ENCODE data around the gene TLE2.
"Not testable (repeated sequence)": the region's sequence is repeated elsewhere in the genome, so short reads cannot be mapped to it uniquely, and the experiment has no call there.

The TLE2 gene

GRCh38 chr19:3041761-3042620 lies 12.9 kb upstream of the TLE2 start:
- no peak for DNase-seq
- intact Hi-C loops (cut with DNase I): no loop called here

DNA sequence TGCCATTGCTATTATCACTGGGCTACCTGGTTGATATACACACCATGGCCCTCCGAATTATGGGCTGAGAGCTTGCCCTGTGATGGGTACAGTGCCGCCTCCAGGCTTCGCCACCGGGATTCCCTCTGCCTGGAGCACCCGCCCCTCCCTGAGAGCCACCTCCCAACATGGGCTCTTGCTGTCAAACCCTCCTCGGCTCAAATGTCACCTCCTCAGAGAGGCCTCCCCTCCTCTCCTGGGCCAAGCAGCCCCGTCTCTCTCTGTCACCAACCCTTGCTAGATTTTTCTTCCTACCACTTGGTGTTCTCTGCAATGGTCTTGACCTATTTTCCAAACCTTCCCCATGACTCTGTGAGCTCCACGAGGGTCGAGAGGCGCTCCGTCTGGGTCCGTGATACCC lies 12.2 kb upstream of the TLE2 start:
- intact Hi-C loops (cut with DNase I): no loop called here
- no peak for DNase-seq

GRCh38 chr19:3039641-3040077 lies 10.6 kb upstream of the TLE2 start:
- peak in 37 of 42 donors; percentile 28 to 86 (median 64) for DNase-seq
- intact Hi-C loops (cut with DNase I): loop anchor here (10.0 kb wide), 1 partner anchor 65 kb away; the partner anchor contains the start of gene TLE6

DNA sequence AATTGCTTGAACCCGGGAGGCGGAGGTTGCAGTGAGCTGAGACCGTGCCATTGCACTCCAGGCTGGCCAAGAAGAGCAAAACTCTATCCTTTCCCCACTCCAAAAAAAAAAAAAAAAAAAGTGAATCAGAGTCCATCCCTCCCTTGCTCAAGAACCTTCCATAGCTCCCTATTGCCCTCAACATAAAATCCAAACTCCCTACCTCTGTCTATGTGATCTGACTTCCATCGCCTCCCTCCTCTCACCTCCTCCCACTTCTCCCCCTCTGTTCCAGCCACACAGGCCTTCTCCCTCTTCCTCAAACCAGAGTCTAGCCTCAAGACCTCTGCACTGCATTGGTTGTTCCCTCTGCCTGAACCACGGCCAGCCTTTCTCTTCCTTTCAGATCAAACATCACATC lies 10.0 kb upstream of the TLE2 start:
- intact Hi-C loops (cut with DNase I): loop anchor here (10.0 kb wide), 1 partner anchor 64 kb away; the partner anchor contains the start of gene TLE6
- DNase-seq: no peak

- intact Hi-C loops (cut with DNase I): loop anchor here (10.0 kb wide), 1 partner anchor 63 kb away; the partner anchor contains the start of gene TLE6
- no peak for DNase-seq
Observed at GRCh38 chr19:3038214-3038613, 9.1 kb upstream of the TLE2 start.

DNA sequence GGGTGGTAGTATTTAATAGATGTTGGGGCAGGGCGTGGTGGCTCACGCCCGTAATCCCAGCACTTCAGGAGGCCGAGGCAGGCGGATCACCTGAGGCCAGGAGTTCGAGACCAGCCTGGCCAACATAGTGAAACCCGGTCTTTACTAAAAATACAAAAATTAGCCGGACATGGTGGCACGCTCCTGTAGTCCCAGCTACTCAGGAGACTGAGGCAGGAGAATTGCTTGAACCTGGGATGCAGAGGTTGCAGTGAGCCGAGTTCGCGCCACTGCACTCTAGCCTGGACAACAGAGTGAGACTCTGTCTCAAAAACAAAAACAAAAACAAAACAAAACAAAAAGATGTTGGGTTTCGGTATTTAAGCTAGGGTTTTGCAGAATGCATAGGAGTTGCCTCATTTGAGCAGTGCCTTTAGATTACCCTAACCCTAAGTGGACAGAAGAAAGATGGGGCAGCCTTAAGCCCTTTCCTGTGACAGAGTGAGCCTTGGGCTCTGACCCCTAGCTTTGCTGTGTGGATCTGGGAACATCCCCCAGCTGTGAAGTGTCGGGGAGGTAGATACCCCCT lies 8.0 kb upstream of the TLE2 start:
- intact Hi-C loops (cut with DNase I): loop anchor here (10.0 kb wide), 1 partner anchor 62 kb away; the partner anchor contains the start of gene TLE6
- not testable (repeated sequence) for DNase-seq

DNA sequence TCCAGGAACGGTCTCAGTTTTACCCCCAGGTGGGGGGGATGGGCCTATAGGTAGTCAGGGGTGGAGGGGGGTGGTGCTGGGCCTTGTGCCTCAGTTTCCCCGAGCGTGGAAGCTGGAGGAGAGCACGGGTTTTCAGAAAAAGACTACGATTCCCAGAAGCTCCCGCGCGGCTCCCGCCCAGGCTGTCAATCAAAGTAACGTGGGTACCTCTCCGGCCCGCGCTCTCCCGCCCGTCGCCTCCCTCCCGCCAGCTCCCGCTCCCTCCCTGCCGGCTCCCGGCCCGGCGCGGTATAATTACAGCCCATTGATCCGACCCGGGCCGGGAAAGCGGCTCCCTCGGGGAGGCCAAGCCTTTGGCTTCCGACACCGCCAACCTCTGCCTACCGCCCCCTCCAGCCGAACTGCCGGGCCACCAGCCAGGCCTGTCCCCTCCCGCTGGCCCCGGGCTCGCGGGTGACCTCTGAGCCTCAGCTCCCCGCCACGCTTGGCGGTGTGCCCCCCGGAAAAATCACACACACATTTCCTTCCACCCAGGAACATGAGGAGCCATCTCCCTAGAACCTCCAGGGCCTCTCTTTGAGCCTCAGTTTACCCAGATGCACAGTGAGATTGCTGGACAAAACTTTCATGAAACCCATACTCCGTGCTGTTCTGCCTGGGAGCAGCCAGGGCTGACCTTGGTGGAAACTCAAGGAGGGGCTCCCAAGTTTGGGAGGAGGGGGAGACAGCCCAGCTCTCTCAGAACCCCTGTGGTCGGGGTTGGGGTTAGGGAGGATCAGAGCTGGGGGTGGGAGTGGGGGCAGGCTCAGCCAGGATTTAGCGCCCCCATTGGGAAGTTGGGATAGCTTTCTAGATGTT lies 7.3 kb upstream of the TLE2 start:
- DNase-seq: peak; percentile 88 to 99 (median 96)
- intact Hi-C loops (cut with DNase I): loop anchor here (10.0 kb wide), 1 partner anchor 62 kb away; the partner anchor contains the start of gene TLE6

DNA sequence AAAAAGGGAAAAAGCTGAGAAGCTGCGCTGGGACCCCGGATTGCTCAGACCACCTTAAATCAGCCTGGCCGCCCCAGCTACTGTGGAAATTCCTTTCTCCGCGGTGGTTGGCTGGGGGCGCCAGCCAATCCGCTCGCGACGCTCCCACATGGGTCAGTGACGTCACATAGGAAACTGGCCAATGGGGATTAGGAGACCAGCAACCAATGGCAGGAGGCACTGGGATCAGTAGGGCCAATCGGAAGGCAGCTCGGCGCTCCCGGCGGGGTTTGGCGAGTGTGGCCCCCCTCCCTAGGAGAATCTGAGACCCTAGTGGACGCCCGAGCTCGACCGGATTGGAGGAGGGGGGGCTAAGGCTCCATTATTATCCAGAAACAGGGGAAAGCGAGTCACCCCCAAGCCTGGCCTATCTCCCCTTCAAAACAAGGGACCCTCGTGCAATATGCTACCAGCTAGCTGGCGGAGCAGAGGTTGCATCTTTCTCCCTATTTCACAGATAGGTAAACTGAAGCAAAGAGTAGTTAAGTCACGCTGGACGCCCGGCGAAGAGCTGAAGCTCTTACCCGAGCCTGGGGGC lies 6.5 kb upstream of the TLE2 start:
- intact Hi-C loops (cut with DNase I): loop anchor here (10.0 kb wide), 1 partner anchor 61 kb away; the partner anchor contains the start of gene TLE6

DNA sequence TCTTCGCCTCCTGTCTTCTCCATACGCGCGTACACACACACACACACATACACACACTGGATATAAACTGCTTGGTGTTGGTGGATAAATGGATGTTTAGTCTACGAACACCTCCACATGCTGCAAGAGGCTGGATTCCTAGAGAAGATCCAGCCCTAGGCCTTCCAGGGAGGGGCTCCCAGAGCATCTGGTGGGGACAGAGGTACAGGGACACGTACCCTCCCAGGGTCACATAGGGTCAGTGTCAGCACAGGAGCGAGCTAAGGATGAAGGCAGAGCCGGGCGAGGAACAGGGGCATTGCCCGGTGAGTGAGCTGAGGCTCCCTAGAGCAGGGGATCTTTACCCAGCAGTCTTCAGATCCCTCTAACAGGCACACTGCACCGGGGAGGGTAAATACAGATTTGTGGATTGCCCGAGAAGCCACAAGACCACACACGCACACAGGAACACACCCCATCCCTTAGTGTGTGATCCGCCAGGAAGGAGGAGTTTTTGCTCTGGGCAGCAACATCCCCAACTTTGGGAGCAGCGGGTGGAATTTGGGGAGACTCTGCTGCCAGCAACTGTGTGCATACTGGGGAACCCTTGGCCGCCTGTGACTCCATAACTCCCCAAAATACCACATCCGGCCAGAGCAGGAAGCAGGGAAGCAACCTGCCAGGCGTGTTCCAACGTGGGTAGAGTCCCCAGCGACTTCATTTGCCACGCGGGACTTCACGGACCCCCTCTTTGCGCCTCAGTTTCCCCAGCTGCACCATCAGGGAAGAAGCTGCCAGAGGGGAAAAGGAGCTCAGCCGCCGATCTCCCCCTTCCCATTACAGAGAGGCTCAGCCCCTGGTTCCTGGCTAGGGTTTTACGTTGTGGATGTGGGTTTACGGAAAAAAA lies 5.8 kb upstream of the TLE2 start:
- peak in 8 of 42 donors; percentile 6 to 42 (median 27) for DNase-seq
- intact Hi-C loops (cut with DNase I): loop anchor here (10.0 kb wide), 1 partner anchor 60 kb away; the partner anchor contains the start of gene TLE6

More for the DNA sequence above, 6.5 kb upstream of the TLE2 start:
- peak; percentile 91 to 99 (median 96) for DNase-seq

DNA sequence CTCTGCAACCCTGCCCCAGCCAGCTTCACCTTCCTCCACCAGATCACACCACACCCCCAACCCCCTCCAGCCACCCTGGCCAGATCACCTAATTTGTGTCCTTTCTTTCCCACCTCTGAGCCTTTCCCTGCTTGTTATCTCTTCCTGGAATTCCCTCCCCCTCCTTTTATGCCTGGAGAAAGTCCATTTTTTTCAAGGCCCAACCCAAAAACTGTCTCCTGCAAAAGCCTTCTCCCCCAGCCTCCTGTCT lies 5.3 kb upstream of the TLE2 start:
- intact Hi-C loops (cut with DNase I): loop anchor here (10.0 kb wide), 1 partner anchor 60 kb away; the partner anchor contains the start of gene TLE6
- no peak for DNase-seq

DNA sequence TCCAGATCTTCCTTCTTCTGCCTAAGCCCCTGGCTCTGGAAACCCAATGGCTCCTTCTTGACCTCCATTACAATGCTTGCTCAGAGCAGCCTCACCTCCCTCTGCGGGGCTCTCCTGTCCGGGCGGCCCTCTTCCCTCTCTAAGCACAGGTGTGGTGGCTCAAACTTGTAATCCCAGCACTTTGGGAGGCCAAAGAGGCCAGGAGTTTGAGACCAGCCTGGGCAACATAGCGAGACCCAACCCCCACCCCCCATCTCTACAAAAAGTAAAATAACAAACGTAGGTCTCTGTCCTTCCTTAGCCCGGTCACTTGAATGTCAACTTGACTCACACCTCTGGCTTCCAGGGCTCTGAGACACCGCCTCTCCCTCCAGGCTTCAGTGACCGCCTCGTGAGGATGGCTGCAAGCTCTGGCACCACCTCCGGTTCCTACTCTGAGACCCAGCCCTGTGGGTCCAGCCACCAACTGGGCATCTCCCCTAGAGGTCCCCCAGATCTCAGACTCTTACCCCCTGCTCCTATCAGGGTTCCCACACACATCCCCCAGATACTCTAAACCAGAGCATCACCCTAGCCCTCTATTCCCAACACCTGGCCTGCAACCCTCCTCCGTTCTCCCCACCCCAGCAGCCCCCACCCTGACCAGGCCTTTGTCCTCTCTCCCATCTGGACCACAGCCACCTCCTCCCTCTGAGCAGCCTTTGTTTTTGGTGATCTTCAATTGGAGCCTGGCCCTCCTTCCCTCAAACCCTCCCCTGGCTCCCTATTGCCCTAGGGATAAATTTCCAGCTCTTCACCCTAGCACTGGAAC lies 4.7 kb upstream of the TLE2 start:
- intact Hi-C loops (cut with DNase I): loop anchor here (10.0 kb wide), 1 partner anchor 59 kb away; the partner anchor contains the start of gene TLE6
- peak in 8 of 42 donors; percentile 8 to 45 (median 40) for DNase-seq

DNA sequence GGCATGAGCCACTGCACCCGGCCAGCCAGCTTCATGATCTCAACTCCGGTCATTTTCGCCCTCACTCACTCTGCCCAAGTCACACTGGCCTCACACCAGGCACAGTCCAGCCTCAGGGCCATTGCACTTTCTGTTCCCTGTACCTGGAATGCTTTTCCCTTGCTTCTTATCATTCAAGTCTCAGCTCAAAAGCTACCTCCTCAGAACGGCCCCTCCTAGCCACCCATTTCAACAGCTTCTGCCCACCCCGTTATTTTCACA lies 2.5 kb upstream of the TLE2 start:
- intact Hi-C loops (cut with DNase I): loop anchor here (10.0 kb wide), 1 partner anchor 57 kb away; the partner anchor contains the start of gene TLE6
- DNase-seq: no peak

- intact Hi-C loops (cut with DNase I): no loop called here
- DNase-seq: no peak
Observed at GRCh38 chr19:3028305-3029064, 595 bp downstream of the TLE2 start.

DNA sequence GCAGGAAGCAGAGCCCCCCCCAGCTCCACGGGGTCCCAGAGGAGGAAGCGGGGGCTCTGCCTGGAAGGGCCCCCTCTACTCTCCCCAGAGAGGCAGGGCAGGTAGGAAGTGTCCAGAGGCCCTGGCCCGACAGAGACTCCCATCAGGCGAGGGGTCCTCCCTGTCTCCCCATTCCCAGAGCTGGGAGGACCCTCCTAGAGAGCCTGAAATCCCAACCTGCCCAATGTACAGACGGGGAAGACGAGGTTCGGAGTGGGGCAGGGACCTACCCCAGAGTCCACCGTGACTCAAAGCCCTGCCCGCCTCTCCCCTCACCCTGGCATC lies 1.1 kb downstream of the TLE2 start:
- DNase-seq: no peak
- intact Hi-C loops (cut with DNase I): no loop called here

DNA sequence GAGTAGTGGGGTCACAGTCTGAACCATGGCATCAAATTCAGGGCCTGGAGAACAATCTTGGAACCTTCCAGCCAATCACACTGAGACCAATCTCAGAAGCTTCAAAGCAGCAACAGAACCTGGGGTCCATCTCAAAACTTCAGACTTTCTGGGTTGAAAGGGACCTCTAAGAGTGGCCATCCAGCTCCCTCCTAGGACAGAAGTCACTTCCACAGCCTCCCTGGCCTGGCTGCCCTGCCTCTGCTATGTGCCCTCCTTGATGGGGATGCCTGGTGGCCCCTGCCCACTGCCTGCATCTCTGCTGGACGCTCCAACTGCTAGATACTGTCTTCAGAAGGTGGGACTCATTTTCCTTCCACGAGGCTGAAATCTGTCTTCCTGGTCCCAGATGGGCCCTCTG lies 1.8 kb downstream of the TLE2 start:
- no peak for DNase-seq
- intact Hi-C loops (cut with DNase I): no loop called here

GRCh38 chr19:3026768-3027167 lies 2.3 kb downstream of the TLE2 start:
- no peak for DNase-seq
- intact Hi-C loops (cut with DNase I): no loop called here

DNA sequence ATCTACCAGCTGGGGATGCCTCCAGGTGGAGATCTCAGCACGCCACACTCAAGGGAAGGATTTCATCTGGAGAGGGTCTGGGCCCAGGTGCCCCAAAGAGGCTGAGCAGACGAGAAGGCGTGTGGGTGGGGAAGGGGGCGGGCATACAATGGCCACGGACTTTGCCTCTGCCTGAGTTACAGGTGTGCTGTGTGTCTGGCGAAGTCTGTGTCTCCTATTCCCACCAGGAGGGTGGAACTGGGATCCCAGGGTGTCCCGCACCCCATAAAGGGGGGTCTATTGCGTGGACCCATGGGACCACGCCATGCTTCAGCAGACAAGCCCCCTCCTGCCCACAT lies 3.6 kb downstream of the TLE2 start:
- no peak for DNase-seq
- intact Hi-C loops (cut with DNase I): no loop called here
